ENCODE measurements around the gene ANKS4B.

ANKS4B gene

DNA sequence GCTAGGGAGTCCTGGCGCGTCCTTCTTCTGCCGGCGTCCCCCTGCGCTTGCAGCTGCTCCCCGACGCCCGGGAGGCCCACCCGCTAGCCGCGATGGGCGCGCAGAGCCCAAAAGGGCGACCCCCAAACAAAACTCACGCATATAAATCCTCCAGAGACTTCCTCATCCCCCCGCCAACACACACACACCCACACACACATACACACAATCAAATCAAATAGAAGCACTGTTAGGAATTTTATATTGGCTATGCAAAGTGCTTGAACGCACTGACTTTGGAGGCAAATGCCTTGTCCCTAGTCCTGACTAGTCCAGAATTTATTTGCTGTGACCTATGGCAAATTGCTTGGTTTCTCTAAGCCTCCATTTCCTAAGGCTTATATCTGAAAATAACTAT is 68.4 kb downstream of the ANKS4B start:
- DNase-seq = no peak

DNA sequence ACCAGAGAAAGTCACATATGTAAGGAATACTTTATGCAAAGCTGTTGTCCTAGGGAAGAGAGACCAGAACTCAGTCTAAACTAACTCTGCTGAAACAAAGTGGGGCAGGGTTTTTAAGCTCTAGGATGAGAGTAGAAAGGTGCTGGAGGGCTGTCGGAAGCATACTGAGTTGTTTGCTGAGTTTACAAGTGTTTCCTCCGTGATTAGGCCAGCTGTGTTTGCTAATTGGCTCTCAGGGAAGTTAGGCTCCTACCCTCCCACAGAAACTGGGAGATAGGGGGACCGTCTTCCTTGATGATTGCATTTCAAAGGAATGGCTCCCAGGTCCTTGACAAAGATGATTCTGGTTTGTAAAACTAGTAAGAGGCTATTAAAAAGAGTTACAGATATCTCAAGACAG is 69.0 kb downstream of the ANKS4B start:
- no peak for DNase-seq

DNA sequence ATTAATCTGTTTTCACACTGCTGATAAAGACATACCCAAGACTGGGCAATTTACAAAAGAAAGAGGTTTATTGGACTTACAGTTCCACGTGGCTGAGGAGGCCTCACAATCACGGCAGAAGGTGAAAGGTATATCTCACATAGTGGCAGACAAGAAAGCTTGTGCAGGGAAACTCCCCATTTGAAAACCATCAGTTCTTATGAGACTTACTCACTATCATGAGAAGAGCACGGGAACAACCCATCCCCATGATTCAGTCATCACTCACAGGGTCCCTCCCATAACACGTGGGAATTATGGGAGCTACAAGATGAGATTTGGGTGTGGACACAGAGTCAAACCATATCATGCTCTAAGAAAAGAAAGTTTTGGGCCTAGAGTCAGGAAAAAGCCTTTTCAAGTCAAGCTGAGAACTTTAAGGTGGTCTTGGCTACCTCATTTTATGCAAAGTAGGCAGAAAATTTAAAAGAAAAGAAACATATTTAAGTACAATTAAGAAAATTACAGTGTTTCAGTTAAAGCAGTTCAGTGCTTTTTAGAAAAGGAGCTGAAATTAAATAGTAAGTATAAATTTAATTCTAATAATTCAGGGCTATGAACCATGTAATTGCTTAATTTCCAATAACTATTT is 69.5 kb downstream of the ANKS4B start:
- DNase-seq = no peak

All from stimulated activated CD8-positive, alpha-beta memory T cell treated with anti-CD3 and anti-CD28 coated beads, Interleukin-4, amount 100 ng/mL, for 48 hours (primary cell).